Progenitor cell of endocrine pancreas (in vitro differentiated cells): ENCODE measurements around the gene IGFBP1. TPM values are rescaled to one million over a fixed set of nuclear protein-coding genes. Genes with fewer than 3 reads are reported as not detected.
A peak's percentile ranks its signal among the peaks of the same experiment; 100 is the strongest.

Experiments
- DNase-seq: peaks from one replicate; pipeline ENCODE4 v3.0.0; 2021; ENCODE audit warnings: low spot score; ENCODE audit not compliant: unreplicated experiment
- H3K27ac Mint-ChIP-seq: 2 replicates; pipeline ENCODE4 v1.8.0; 2021; ENCODE audit warnings: mild to moderate bottlenecking, moderate library complexity, mixed read lengths
- H3K27me3 Mint-ChIP-seq: 2 replicates; pipeline ENCODE4 v1.8.0; 2021; ENCODE audit warnings: mixed read lengths
- H3K36me3 Mint-ChIP-seq: 2 replicates; pipeline ENCODE4 v1.8.0; 2022; ENCODE audit warnings: mixed read lengths; ENCODE audit not compliant: insufficient read depth
- H3K4me1 Mint-ChIP-seq: 2 replicates; pipeline ENCODE4 v1.8.0; 2021; ENCODE audit warnings: low read depth, mixed read lengths
- H3K4me3 Mint-ChIP-seq: 2 replicates; pipeline ENCODE4 v1.8.0; 2021; ENCODE audit warnings: low read depth, mild to moderate bottlenecking, moderate library complexity, mixed read lengths
- H3K9me3 Mint-ChIP-seq: 2 replicates; pipeline ENCODE4 v1.8.0; 2021; ENCODE audit warnings: low read depth, mixed read lengths
- total RNA-seq: library from RNA; stranded (reverse); gene quantifications from 2 replicates; pipeline ENCODE4 v1.2.1, GENCODE V29; 2021
- TF ChIP-seq, protein P1 (sequence below): fragments of 200-600 bp; sonication (generic); IDR thresholded peaks from one replicate; pipeline ENCODE4 v1.5.0; 2021; ENCODE audit warnings: antibody characterized with exemption, mild to moderate bottlenecking; ENCODE audit not compliant: unreplicated experiment

Gene IGFBP1
- total RNA-seq, 1 donor from 2014 or later: 0.24 TPM

DNA sequence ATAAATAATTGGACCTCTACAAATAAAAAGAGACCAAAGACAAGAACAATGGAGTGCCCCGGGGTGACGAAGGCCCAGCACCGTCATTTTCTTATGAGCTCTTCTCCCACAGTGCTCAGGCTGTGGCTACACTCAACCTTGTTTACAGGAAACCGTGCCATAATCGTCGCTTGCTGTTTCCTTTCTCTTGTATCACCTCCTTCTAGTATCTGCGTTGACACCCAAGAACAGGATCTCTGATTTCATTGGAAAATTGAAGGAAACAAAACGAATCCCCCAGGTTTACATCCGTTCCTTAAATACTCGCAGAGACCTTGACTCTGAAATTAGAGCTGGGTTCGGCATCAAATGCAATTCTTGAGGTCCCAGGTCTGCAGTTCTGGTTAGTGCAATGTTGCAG is 34.5 kb downstream of the IGFBP1 start:
- TF ChIP-seq, protein P1, sequence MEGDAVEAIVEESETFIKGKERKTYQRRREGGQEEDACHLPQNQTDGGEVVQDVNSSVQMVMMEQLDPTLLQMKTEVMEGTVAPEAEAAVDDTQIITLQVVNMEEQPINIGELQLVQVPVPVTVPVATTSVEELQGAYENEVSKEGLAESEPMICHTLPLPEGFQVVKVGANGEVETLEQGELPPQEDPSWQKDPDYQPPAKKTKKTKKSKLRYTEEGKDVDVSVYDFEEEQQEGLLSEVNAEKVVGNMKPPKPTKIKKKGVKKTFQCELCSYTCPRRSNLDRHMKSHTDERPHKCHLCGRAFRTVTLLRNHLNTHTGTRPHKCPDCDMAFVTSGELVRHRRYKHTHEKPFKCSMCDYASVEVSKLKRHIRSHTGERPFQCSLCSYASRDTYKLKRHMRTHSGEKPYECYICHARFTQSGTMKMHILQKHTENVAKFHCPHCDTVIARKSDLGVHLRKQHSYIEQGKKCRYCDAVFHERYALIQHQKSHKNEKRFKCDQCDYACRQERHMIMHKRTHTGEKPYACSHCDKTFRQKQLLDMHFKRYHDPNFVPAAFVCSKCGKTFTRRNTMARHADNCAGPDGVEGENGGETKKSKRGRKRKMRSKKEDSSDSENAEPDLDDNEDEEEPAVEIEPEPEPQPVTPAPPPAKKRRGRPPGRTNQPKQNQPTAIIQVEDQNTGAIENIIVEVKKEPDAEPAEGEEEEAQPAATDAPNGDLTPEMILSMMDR: no peak
- Mint-ChIP-seq H3K9me3 (no peaks in the 10 kb centered on the region), H3K4me1 (peaks cover 18% of the 10 kb centered on the region), H3K27me3 (peaks cover 67% of the 10 kb centered on the region), H3K36me3 (no peaks in the 10 kb centered on the region), H3K4me3 (peak overlapping the region; percentile 68), H3K27ac (no peak overlapping the region)
- no peak for DNase-seq

DNA sequence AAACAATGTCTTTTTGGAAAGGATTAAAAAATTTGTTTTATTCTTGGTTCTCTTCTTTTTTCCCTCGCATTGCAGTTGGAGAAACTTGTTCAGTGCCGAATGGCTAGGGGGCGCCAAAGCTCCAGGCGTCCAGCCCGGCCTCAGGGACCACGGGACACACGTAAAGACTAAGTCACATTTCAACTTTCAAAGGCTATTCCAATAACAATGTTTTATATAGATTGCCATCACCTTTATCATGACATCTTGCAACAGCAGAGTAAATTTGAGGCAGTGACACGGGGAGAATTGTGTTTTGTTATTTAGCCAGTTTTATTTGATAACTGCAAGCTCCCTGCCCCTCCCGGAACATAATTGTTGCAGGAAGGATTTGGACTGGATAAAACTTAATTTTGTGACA is 35.0 kb downstream of the IGFBP1 start:
- no peaks in the 10 kb centered on the region for H3K9me3 Mint-ChIP-seq
- peaks cover 62% of the 10 kb centered on the region for H3K27me3 Mint-ChIP-seq
- no peak overlapping the region for H3K27ac Mint-ChIP-seq
- peak; percentile 67 for DNase-seq
- H3K4me3 Mint-ChIP-seq: no peak overlapping the region
- TF ChIP-seq, protein P1: peak; percentile 95
- no peaks in the 10 kb centered on the region for H3K36me3 Mint-ChIP-seq
- peaks cover 18% of the 10 kb centered on the region for H3K4me1 Mint-ChIP-seq

DNA sequence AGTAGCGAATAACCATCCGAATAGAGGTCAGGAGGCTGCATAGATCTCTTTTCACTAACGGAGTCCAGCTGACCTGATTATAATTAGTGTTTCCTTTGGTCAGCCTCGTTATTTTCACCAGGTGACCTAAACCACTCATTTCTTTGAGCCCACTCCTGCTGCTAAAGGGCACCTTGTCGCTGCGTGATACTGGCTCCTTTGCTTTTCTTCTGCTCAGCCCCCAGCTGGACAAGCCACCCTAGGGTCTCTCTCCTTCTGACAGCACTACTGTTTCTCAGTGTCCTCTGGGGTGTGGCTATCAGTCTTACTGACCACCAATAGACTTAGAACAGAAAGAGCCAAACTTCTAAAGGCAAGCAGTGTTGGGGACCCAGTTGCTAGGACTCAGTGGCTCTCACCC is 35.5 kb downstream of the IGFBP1 start:
- H3K4me1 Mint-ChIP-seq: peaks cover 18% of the 10 kb centered on the region
- no peaks in the 10 kb centered on the region for H3K9me3 Mint-ChIP-seq
- no peak for DNase-seq
- no peak overlapping the region for H3K4me3 Mint-ChIP-seq
- TF ChIP-seq, protein P1: no peak
- no peaks in the 10 kb centered on the region for H3K36me3 Mint-ChIP-seq
- H3K27me3 Mint-ChIP-seq: peaks cover 57% of the 10 kb centered on the region
- no peak overlapping the region for H3K27ac Mint-ChIP-seq

DNA sequence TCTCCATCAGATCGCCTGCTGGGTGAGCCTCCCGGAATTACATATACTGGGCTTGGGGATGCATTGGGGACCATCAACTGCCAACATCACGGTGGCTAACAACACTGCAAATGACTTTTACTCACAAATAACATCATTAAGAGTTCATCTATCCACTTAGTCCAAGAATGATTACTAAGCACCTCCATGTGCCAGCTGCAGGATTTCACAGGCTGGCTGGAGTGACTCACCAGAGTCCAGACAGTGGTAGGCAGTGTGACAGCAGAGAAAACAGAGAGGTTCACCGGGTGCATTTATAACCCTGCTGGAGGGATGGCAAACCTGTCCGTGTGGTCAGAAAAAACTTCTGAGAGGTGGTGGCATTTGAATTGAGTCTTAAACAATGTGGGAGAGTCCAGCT is 36.0 kb downstream of the IGFBP1 start:
- Mint-ChIP-seq H3K27ac (no peak overlapping the region), H3K4me1 (peaks cover 18% of the 10 kb centered on the region), H3K27me3 (peaks cover 52% of the 10 kb centered on the region), H3K4me3 (no peak overlapping the region), H3K9me3 (no peaks in the 10 kb centered on the region), H3K36me3 (no peaks in the 10 kb centered on the region)
- TF ChIP-seq, protein P1: no peak
- no peak for DNase-seq

DNA sequence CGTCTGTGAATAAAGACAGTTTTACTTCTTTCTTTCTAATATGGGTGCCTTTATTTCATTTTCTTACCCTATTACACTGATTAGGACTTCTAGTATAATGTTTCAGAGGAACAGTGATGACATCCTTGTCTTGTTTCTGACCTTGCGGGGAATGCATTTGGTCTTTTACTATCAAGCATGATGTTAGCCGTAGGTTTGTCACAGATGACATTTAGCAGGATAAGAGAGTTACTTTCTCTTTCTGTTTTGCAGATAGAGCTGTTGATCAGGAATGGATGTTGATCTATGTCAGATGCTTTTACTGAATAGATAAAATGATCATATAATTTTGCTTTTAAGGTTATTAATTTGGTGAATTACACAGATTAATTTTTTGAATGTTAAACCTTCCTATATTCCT is 39.4 kb downstream of the IGFBP1 start:
- Mint-ChIP-seq H3K36me3 (no peaks in the 10 kb centered on the region), H3K4me1 (peaks cover 6% of the 10 kb centered on the region), H3K27ac (no peak overlapping the region), H3K4me3 (no peak overlapping the region), H3K9me3 (no peaks in the 10 kb centered on the region), H3K27me3 (peaks cover 26% of the 10 kb centered on the region)
- no peak for DNase-seq
- TF ChIP-seq, protein P1: no peak
